ENCODE results near the gene MYO1A. TPM values are rescaled to one million over a fixed set of nuclear protein-coding genes. Genes with fewer than 3 reads are reported as not detected.

Gene MYO1A
- total and polyA plus RNA-seq, 2 of the 13 experiments (the other 11 are each of a cell fraction or from before 2014, with no cell fraction given): 5.3 to 6.0 TPM

DNA sequence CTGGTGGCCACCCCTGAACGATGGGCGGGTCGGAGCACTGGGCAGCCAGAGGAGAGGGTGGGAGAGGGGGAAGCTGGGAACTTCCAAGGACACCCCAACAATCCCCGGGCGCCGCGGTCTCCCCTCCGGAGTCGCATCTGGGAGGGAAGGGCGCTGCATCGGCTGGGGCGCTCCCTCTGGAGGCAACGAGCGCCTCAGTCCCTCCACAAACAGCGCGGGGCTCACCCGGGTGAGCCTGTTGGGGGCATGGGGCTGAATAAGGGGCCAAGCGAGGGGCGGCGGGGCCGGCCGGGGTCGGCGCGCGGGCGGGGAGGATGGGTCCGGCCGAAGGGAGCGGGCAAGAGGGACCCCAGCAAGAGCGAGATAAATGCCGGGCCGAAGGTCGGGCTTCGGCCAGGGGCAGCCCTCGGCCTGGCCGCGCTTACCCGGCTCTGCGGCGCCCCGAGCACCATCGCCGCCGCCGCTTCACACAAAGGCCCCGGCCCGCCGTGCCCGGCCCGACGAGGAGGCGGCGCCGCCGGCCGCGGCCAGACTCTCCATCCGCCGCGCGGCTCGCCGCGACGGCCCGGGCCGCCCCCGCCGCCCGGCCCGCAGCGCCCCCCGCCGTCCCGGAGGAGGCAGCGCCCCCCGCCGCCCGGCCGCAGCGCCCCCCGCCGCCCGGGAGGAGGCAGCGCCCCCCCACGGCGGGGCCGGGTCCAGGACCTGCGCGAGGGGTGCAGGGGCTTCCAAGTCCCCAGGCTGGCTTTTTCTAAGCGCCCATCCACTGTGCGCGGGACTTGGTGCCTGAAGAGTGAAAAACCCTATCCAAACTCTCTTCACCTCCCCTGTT lies 43.7 kb downstream of the MYO1A start, which contains the start of gene ZBTB39 (continued):
- TF ChIP-seq, protein P1, sequence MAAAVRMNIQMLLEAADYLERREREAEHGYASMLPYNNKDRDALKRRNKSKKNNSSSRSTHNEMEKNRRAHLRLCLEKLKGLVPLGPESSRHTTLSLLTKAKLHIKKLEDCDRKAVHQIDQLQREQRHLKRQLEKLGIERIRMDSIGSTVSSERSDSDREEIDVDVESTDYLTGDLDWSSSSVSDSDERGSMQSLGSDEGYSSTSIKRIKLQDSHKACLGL (CRISPR knock-in tag; IDR thresholded peaks at IDR 0.05): peak; percentile 27; the same call in 1 of the 2 replicates
- TF ChIP-seq, protein P2, sequence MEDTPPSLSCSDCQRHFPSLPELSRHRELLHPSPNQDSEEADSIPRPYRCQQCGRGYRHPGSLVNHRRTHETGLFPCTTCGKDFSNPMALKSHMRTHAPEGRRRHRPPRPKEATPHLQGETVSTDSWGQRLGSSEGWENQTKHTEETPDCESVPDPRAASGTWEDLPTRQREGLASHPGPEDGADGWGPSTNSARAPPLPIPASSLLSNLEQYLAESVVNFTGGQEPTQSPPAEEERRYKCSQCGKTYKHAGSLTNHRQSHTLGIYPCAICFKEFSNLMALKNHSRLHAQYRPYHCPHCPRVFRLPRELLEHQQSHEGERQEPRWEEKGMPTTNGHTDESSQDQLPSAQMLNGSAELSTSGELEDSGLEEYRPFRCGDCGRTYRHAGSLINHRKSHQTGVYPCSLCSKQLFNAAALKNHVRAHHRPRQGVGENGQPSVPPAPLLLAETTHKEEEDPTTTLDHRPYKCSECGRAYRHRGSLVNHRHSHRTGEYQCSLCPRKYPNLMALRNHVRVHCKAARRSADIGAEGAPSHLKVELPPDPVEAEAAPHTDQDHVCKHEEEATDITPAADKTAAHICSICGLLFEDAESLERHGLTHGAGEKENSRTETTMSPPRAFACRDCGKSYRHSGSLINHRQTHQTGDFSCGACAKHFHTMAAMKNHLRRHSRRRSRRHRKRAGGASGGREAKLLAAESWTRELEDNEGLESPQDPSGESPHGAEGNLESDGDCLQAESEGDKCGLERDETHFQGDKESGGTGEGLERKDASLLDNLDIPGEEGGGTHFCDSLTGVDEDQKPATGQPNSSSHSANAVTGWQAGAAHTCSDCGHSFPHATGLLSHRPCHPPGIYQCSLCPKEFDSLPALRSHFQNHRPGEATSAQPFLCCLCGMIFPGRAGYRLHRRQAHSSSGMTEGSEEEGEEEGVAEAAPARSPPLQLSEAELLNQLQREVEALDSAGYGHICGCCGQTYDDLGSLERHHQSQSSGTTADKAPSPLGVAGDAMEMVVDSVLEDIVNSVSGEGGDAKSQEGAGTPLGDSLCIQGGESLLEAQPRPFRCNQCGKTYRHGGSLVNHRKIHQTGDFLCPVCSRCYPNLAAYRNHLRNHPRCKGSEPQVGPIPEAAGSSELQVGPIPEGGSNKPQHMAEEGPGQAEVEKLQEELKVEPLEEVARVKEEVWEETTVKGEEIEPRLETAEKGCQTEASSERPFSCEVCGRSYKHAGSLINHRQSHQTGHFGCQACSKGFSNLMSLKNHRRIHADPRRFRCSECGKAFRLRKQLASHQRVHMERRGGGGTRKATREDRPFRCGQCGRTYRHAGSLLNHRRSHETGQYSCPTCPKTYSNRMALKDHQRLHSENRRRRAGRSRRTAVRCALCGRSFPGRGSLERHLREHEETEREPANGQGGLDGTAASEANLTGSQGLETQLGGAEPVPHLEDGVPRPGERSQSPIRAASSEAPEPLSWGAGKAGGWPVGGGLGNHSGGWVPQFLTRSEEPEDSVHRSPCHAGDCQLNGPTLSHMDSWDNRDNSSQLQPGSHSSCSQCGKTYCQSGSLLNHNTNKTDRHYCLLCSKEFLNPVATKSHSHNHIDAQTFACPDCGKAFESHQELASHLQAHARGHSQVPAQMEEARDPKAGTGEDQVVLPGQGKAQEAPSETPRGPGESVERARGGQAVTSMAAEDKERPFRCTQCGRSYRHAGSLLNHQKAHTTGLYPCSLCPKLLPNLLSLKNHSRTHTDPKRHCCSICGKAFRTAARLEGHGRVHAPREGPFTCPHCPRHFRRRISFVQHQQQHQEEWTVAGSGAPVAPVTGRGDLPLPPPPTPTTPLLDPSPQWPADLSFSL (CRISPR knock-in tag; IDR thresholded peaks at IDR 0.05): no peak
- no peak for TF ChIP-seq ELF3 (CRISPR knock-in tag; IDR thresholded peaks at IDR 0.05)
- TF ChIP-seq, protein P3, sequence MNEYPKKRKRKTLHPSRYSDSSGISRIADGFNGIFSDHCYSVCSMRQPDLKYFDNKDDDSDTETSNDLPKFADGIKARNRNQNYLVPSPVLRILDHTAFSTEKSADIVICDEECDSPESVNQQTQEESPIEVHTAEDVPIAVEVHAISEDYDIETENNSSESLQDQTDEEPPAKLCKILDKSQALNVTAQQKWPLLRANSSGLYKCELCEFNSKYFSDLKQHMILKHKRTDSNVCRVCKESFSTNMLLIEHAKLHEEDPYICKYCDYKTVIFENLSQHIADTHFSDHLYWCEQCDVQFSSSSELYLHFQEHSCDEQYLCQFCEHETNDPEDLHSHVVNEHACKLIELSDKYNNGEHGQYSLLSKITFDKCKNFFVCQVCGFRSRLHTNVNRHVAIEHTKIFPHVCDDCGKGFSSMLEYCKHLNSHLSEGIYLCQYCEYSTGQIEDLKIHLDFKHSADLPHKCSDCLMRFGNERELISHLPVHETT (CRISPR knock-in tag; conservative IDR thresholded peaks at IDR 0.05): no peak
- TF ChIP-seq, protein P4, sequence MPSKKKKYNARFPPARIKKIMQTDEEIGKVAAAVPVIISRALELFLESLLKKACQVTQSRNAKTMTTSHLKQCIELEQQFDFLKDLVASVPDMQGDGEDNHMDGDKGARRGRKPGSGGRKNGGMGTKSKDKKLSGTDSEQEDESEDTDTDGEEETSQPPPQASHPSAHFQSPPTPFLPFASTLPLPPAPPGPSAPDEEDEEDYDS (CRISPR knock-in tag; IDR thresholded peaks at IDR 0.05): no peak
- no peak for TF ChIP-seq TP53 (CRISPR knock-in tag; conservative IDR thresholded peaks at IDR 0.05)
- no peak for TF ChIP-seq NCOA5 (CRISPR knock-in tag; IDR thresholded peaks at IDR 0.05)
- TF ChIP-seq PITX1 (CRISPR knock-in tag; IDR thresholded peaks at IDR 0.05): no peak
- TF ChIP-seq ZFP1 (CRISPR knock-in tag; IDR thresholded peaks at IDR 0.05): no peak
- TF ChIP-seq ZNF563 (CRISPR knock-in tag; IDR thresholded peaks at IDR 0.05): peak; percentile 63; the same call in 1 of the 2 replicates
- TF ChIP-seq ZNF329 (CRISPR knock-in tag; IDR thresholded peaks at IDR 0.05; ENCODE audit: low read depth): no peak
- TF ChIP-seq RXRA (CRISPR knock-in tag; IDR thresholded peaks at IDR 0.05): no peak
- TF ChIP-seq SALL2 (CRISPR knock-in tag; IDR thresholded peaks at IDR 0.05): no peak
- TF ChIP-seq, protein P5, sequence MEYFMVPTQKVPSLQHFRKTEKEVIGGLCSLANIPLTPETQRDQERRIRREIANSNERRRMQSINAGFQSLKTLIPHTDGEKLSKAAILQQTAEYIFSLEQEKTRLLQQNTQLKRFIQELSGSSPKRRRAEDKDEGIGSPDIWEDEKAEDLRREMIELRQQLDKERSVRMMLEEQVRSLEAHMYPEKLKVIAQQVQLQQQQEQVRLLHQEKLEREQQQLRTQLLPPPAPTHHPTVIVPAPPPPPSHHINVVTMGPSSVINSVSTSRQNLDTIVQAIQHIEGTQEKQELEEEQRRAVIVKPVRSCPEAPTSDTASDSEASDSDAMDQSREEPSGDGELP (IDR thresholded peaks at IDR 0.05; ENCODE audit: borderline replicate concordance, low read depth): no peak
- 0 out of 2 replicates have a peak, but pooled peaks have one; percentile 52 for TF ChIP-seq ZNF333 (CRISPR knock-in tag; IDR thresholded peaks at IDR 0.05; ENCODE audit: borderline replicate concordance)
- TF ChIP-seq SMAD3 (CRISPR knock-in tag; IDR thresholded peaks at IDR 0.05): no peak
- no peak for TF ChIP-seq ZNF703 (CRISPR knock-in tag; IDR thresholded peaks at IDR 0.05; ENCODE audit: borderline replicate concordance)
- no peak for TF ChIP-seq ZMYM2 (CRISPR knock-in tag; IDR thresholded peaks at IDR 0.05)
- no peak for TF ChIP-seq SUZ12 (IDR thresholded peaks at IDR 0.05; ENCODE audit: low read depth, low read length)
- peak; percentile 35 for TF ChIP-seq AGO2 (optimal IDR thresholded peaks at IDR 0.05; ENCODE audit: low read depth, low read length)

Data from HepG2 (cell line).